ENCODE results near the gene CNTFR. TPM values are rescaled to one million over a fixed set of nuclear protein-coding genes. Genes with fewer than 3 reads are reported as not detected.

The CNTFR gene
- total RNA-seq, 2 experiments from 2014 or later, result not detected

GRCh38 chr9:34512131-34513078 lies 77.1 kb downstream of the CNTFR start:
- H3K4me3 ChIP-seq (ENCODE audit: low read depth, low read length, poor library complexity, severe bottlenecking), result no peak overlapping the region
- H3K4me1 ChIP-seq (ENCODE audit: insufficient read depth, low read length, poor library complexity, severe bottlenecking), result peaks cover 9% of the 10 kb centered on the region
- TF ChIP-seq, protein P1, sequence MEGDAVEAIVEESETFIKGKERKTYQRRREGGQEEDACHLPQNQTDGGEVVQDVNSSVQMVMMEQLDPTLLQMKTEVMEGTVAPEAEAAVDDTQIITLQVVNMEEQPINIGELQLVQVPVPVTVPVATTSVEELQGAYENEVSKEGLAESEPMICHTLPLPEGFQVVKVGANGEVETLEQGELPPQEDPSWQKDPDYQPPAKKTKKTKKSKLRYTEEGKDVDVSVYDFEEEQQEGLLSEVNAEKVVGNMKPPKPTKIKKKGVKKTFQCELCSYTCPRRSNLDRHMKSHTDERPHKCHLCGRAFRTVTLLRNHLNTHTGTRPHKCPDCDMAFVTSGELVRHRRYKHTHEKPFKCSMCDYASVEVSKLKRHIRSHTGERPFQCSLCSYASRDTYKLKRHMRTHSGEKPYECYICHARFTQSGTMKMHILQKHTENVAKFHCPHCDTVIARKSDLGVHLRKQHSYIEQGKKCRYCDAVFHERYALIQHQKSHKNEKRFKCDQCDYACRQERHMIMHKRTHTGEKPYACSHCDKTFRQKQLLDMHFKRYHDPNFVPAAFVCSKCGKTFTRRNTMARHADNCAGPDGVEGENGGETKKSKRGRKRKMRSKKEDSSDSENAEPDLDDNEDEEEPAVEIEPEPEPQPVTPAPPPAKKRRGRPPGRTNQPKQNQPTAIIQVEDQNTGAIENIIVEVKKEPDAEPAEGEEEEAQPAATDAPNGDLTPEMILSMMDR (conservative IDR thresholded peaks at IDR 0.05; ENCODE audit: low read length), result no peak
- TF ChIP-seq EZH2phosphoT487 (IDR thresholded peaks at IDR 0.05; ENCODE audit: borderline replicate concordance, low read depth, low read length), result no peak
- H3K9me2 ChIP-seq (ENCODE audit: insufficient read depth, low read length), result no peaks in the 10 kb centered on the region
- no peaks in the 10 kb centered on the region for H3K36me3 ChIP-seq (ENCODE audit: insufficient read depth, low read length)
- no peak overlapping the region for H3K27ac ChIP-seq (ENCODE audit: low read depth, low read length, poor library complexity, severe bottlenecking)
- intact Hi-C loops (cut with micrococcal nuclease; ENCODE audit: unreplicated experiment), result no loop called here
- H3K4me2 ChIP-seq (ENCODE audit: low read length), result no peak overlapping the region
- DNase-seq (ENCODE audit: low spot score), result no peak
- POLR2A ChIA-PET, result interaction anchor here (0.8 kb wide), 1 partner anchor 790 kb away, joined by 3 read pairs; no protein-coding TSS in a partner anchor
- no TSS peak for BruUV-seq (replicated peaks)
- no peak overlapping the region for H2AFZ ChIP-seq (ENCODE audit: low read length)
- H3K9me3 ChIP-seq (ENCODE audit: low read length), result no peaks in the 10 kb centered on the region
- CTCF ChIA-PET (ENCODE audit: unreplicated experiment), result interaction anchor here (0.5 kb wide), 1 partner anchor 486 kb away, joined by 3 read pairs; no protein-coding TSS in a partner anchor
- H3K79me2 ChIP-seq (ENCODE audit: insufficient read depth, low read depth, low read length), result no peaks in the 10 kb centered on the region
- no peaks in the 10 kb centered on the region for H4K20me1 ChIP-seq (ENCODE audit: insufficient read depth, low read length)

- H3K4me3 ChIP-seq (ENCODE audit: low read depth, low read length, poor library complexity, severe bottlenecking), result no peak overlapping the region
- peaks cover 9% of the 10 kb centered on the region for H3K4me1 ChIP-seq (ENCODE audit: insufficient read depth, low read length, poor library complexity, severe bottlenecking)
Observed at GRCh38 chr9:34510497-34511468, 78.7 kb downstream of the CNTFR start.

More at GRCh38 chr9:34510497-34511468, 78.7 kb downstream of the CNTFR start:
- DNase-seq (ENCODE audit: low spot score), result no peak
- Histone ChIP-seq H3K9me2 (ENCODE audit: insufficient read depth, low read length) (no peaks in the 10 kb centered on the region), H3K79me2 (ENCODE audit: insufficient read depth, low read depth, low read length) (no peaks in the 10 kb centered on the region), H3K36me3 (ENCODE audit: insufficient read depth, low read length) (no peaks in the 10 kb centered on the region), H2AFZ (ENCODE audit: low read length) (no peak overlapping the region), H4K20me1 (ENCODE audit: insufficient read depth, low read length) (no peaks in the 10 kb centered on the region), H3K4me2 (ENCODE audit: low read length) (no peak overlapping the region), H3K27ac (ENCODE audit: low read depth, low read length, poor library complexity, severe bottlenecking) (no peak overlapping the region), H3K9me3 (ENCODE audit: low read length) (no peaks in the 10 kb centered on the region)
- TF ChIP-seq, protein P1 (conservative IDR thresholded peaks at IDR 0.05; ENCODE audit: low read length), result no peak
- TF ChIP-seq EZH2phosphoT487 (IDR thresholded peaks at IDR 0.05; ENCODE audit: borderline replicate concordance, low read depth, low read length), result no peak
- no TSS peak for BruUV-seq (replicated peaks)
- intact Hi-C loops (cut with micrococcal nuclease; ENCODE audit: unreplicated experiment), result no loop called here
- ChIA-PET POLR2A (no interaction called here), CTCF (ENCODE audit: unreplicated experiment) (no interaction called here)

Data from OCI-LY7 (cell line).